Trophoblast cell (in vitro differentiated cells and primary cell): ENCODE data around the gene C5orf15.

Experiments used
- DNase-seq, 2 donors: peaks; one replicate each; pipeline ENCODE4 v3.0.0-alpha.2; 2016
- H2AFZ ChIP-seq: 2 replicates; pipeline ENCODE4 v1.6.1; 2013; ENCODE audit warnings: low read length, moderate library complexity, mild to moderate bottlenecking; ENCODE audit not compliant: insufficient read depth, poor library complexity
- H2AK5ac ChIP-seq: 2 replicates; pipeline ENCODE4 v1.6.1; 2013; ENCODE audit warnings: mild to moderate bottlenecking, low read length
- H2BK120ac ChIP-seq: 2 replicates; pipeline ENCODE4 v1.6.1; 2013; ENCODE audit warnings: low read length, mild to moderate bottlenecking, moderate library complexity; ENCODE audit not compliant: insufficient read depth, poor library complexity
- H2BK12ac ChIP-seq: 2 replicates; pipeline ENCODE4 v1.6.1; 2013; ENCODE audit warnings: mild to moderate bottlenecking, low read length, moderate library complexity
- H2BK5ac ChIP-seq: 2 replicates; pipeline ENCODE4 v1.6.1; 2013; ENCODE audit warnings: low read length, low read depth, moderate library complexity, mild to moderate bottlenecking; ENCODE audit not compliant: poor library complexity
- H3K14ac ChIP-seq: 2 replicates; pipeline ENCODE4 v1.6.1; 2013; ENCODE audit warnings: mild to moderate bottlenecking, low read length
- H3K18ac ChIP-seq: 2 replicates; pipeline ENCODE4 v1.6.1; 2013; ENCODE audit warnings: mild to moderate bottlenecking, low read length
- H3K23ac ChIP-seq: 2 replicates; pipeline ENCODE4 v1.6.1; 2013; ENCODE audit warnings: low read length
- H3K27ac ChIP-seq: 2 replicates; pipeline ENCODE4 v1.5.1; 2013; ENCODE audit warnings: low read depth, mild to moderate bottlenecking, inconsistent platforms, low read length, moderate library complexity
- H3K27me3 ChIP-seq: 2 replicates; pipeline ENCODE4 v1.6.1; 2013; ENCODE audit warnings: inconsistent platforms, mild to moderate bottlenecking, low read length, moderate library complexity; ENCODE audit not compliant: insufficient read depth
- H3K36me3 ChIP-seq, 2 experiments: 1 replicate in 1 of 2; 2 replicates in 1 of 2; pipeline ENCODE4 v1.6.1; 2013; ENCODE audit warnings: low read length in 2 of 2, mild to moderate bottlenecking in 2 of 2, moderate library complexity in 1 of 2; ENCODE audit not compliant: insufficient read depth in 2 of 2, control insufficient read depth in 1 of 2
- H3K4ac ChIP-seq: 2 replicates; pipeline ENCODE4 v1.6.1; 2013; ENCODE audit warnings: low read depth, mild to moderate bottlenecking, low read length, moderate library complexity
- H3K4me1 ChIP-seq, 2 experiments: 1 replicate in 1 of 2; 2 replicates in 1 of 2; pipeline ENCODE4 v1.6.1; 2013; ENCODE audit warnings: low read length in 2 of 2, mild to moderate bottlenecking in 2 of 2, moderate library complexity in 1 of 2; ENCODE audit not compliant: insufficient read depth in 2 of 2, control insufficient read depth in 1 of 2
- H3K4me2 ChIP-seq: 2 replicates; pipeline ENCODE4 v1.6.1; 2013; ENCODE audit warnings: inconsistent platforms, mild to moderate bottlenecking, low read length, moderate library complexity
- H3K4me3 ChIP-seq: 2 replicates; pipeline ENCODE4 v1.5.1; 2013; ENCODE audit warnings: mild to moderate bottlenecking, low read depth, low read length, inconsistent platforms
- H3K79me1 ChIP-seq: one replicate; pipeline ENCODE4 v1.6.1; 2013; ENCODE audit warnings: low read length
- H3K79me2 ChIP-seq: 2 replicates; pipeline ENCODE4 v1.6.1; 2013; ENCODE audit warnings: low read length, mild to moderate bottlenecking; ENCODE audit not compliant: control insufficient read depth, insufficient read depth, poor library complexity
- H3K9ac ChIP-seq: 2 replicates; pipeline ENCODE4 v1.6.1; 2013; ENCODE audit warnings: mild to moderate bottlenecking, low read length
- H3K9me3 ChIP-seq: 2 replicates; pipeline ENCODE4 v1.6.1; 2013; ENCODE audit warnings: low read depth, mild to moderate bottlenecking, control low read depth, inconsistent platforms, low read length; ENCODE audit not compliant: insufficient read depth
- H4K12ac ChIP-seq: 2 replicates; pipeline ENCODE4 v1.6.1; 2013; ENCODE audit warnings: low read depth, mild to moderate bottlenecking, low read length, moderate library complexity
- H4K8ac ChIP-seq: 2 replicates; pipeline ENCODE4 v1.6.1; 2013; ENCODE audit warnings: low read depth, mild to moderate bottlenecking, low read length, moderate library complexity
- H4K91ac ChIP-seq: one replicate; pipeline ENCODE4 v1.6.1; 2013; ENCODE audit warnings: low read depth, mild to moderate bottlenecking, low read length, moderate library complexity
- whole genome bisulfite sequencing: extraction: QIAGEN DNeasy Blood & Tissue Kit; methylation state at CpG from one replicate; pipeline ENCODE4 v1.1.7; 2013; ENCODE audit warnings: missing lambda C conversion rate; ENCODE audit not compliant: insufficient read length, insufficient coverage; ENCODE audit errors: extremely low coverage; 5-methylcytosine and 5-hydroxymethylcytosine counted together

Gene C5orf15

GRCh38 chr5:133966090-133966489 is 2.3 kb downstream of the C5orf15 start:
- H2BK5ac ChIP-seq, result no peak overlapping the region
- no peak for DNase-seq
- no peak overlapping the region for H3K23ac ChIP-seq
- 100% methylated on average over 2 of the region's 10 CpGs for WGBS
- H3K18ac ChIP-seq, result no peak overlapping the region
- no peak overlapping the region for H2BK12ac ChIP-seq
- no peak overlapping the region for H3K14ac ChIP-seq
- no peak overlapping the region for H3K4me2 ChIP-seq
- no peak overlapping the region for H4K8ac ChIP-seq
- no peak overlapping the region for H3K9ac ChIP-seq
- H3K9me3 ChIP-seq, result no peaks in the 10 kb centered on the region
- no peak overlapping the region for H4K91ac ChIP-seq
- H4K12ac ChIP-seq, result no peak overlapping the region
- H3K79me1 ChIP-seq, result peaks cover 7% of the 10 kb centered on the region
- peaks cover 4% of the 10 kb centered on the region for H3K79me2 ChIP-seq
- H3K4me3 ChIP-seq, result no peak overlapping the region
- no peak overlapping the region for H2AK5ac ChIP-seq
- H3K4me1 ChIP-seq, result peaks cover 3 to 5% of the 10 kb centered on the region in 2 experiments
- no peak overlapping the region for H3K4ac ChIP-seq
- H3K27me3 ChIP-seq, result no peaks in the 10 kb centered on the region
- no peak overlapping the region for H3K27ac ChIP-seq
- peaks cover 0 to 4% of the 10 kb centered on the region in 2 experiments for H3K36me3 ChIP-seq
- no peak overlapping the region for H2BK120ac ChIP-seq
- H2AFZ ChIP-seq, result no peak overlapping the region

GRCh38 chr5:133963493-133964128 is 4.8 kb downstream of the C5orf15 start:
- no peak for DNase-seq
- Histone ChIP-seq H4K91ac (no peak overlapping the region), H3K4ac (no peak overlapping the region), H2BK120ac (no peak overlapping the region), H3K79me1 (peaks cover 5% of the 10 kb centered on the region), H2AFZ (no peak overlapping the region), H3K18ac (no peak overlapping the region), H4K8ac (no peak overlapping the region), H2BK5ac (no peak overlapping the region), H2AK5ac (no peak overlapping the region), H3K36me3 (peaks cover 5 to 9% of the 10 kb centered on the region in 2 experiments), H3K4me1 (peaks cover 2 to 3% of the 10 kb centered on the region in 2 experiments), H3K27me3 (no peaks in the 10 kb centered on the region), H2BK12ac (no peak overlapping the region), H3K27ac (no peak overlapping the region), H3K4me2 (no peak overlapping the region), H3K79me2 (peaks cover 4% of the 10 kb centered on the region), H3K14ac (no peak overlapping the region), H3K23ac (no peak overlapping the region), H4K12ac (no peak overlapping the region), H3K4me3 (no peak overlapping the region), H3K9ac (no peak overlapping the region), H3K9me3 (no peaks in the 10 kb centered on the region)
- WGBS, result no CpG with 5 or more reads among the region's 2 CpGs

GRCh38 chr5:133962801-133963476 is 5.5 kb downstream of the C5orf15 start:
- no peak overlapping the region for H2BK12ac ChIP-seq
- H4K8ac ChIP-seq, result no peak overlapping the region
- H3K79me1 ChIP-seq, result no peaks in the 10 kb centered on the region
- H3K36me3 ChIP-seq, result peaks cover 6 to 11% of the 10 kb centered on the region in 2 experiments
- no peak overlapping the region for H2AFZ ChIP-seq
- H3K27me3 ChIP-seq, result no peaks in the 10 kb centered on the region
- H3K27ac ChIP-seq, result no peak overlapping the region
- H3K4ac ChIP-seq, result no peak overlapping the region
- H3K4me2 ChIP-seq, result no peak overlapping the region
- H3K18ac ChIP-seq, result no peak overlapping the region
- no peak overlapping the region for H3K23ac ChIP-seq
- H2BK5ac ChIP-seq, result no peak overlapping the region
- no peak overlapping the region for H2BK120ac ChIP-seq
- no peaks in the 10 kb centered on the region for H3K79me2 ChIP-seq
- H4K91ac ChIP-seq, result no peak overlapping the region
- DNase-seq, result peak in 1 of 2 donors; percentile 41
- 100% methylated on average over 1 of the region's 2 CpGs for WGBS
- H2AK5ac ChIP-seq, result no peak overlapping the region
- H3K4me3 ChIP-seq, result no peak overlapping the region
- H3K4me1 ChIP-seq, result peaks cover 2 to 3% of the 10 kb centered on the region in 2 experiments
- no peak overlapping the region for H4K12ac ChIP-seq
- H3K14ac ChIP-seq, result no peak overlapping the region
- no peaks in the 10 kb centered on the region for H3K9me3 ChIP-seq
- H3K9ac ChIP-seq, result no peak overlapping the region

- H3K4me2 ChIP-seq, result no peak overlapping the region
- H3K79me1 ChIP-seq, result no peaks in the 10 kb centered on the region
- no CpG with 5 or more reads among the region's 2 CpGs for WGBS
Observed at GRCh38 chr5:133962131-133962530, 6.3 kb downstream of the C5orf15 start.

More at GRCh38 chr5:133962131-133962530, 6.3 kb downstream of the C5orf15 start:
- no peaks in the 10 kb centered on the region for H3K79me2 ChIP-seq
- no peak overlapping the region for H3K4me3 ChIP-seq
- H4K91ac ChIP-seq, result no peak overlapping the region
- no peak overlapping the region for H3K27ac ChIP-seq
- no peak overlapping the region for H2BK5ac ChIP-seq
- H2AFZ ChIP-seq, result no peak overlapping the region
- no peak overlapping the region for H2BK120ac ChIP-seq
- H3K9ac ChIP-seq, result no peak overlapping the region
- H3K27me3 ChIP-seq, result no peaks in the 10 kb centered on the region
- no peak overlapping the region for H3K18ac ChIP-seq
- no peak overlapping the region for H4K12ac ChIP-seq
- H3K36me3 ChIP-seq, result peaks cover 6 to 11% of the 10 kb centered on the region in 2 experiments
- no peaks in the 10 kb centered on the region for H3K4me1 ChIP-seq
- no peak overlapping the region for H4K8ac ChIP-seq
- H3K4ac ChIP-seq, result no peak overlapping the region
- H2BK12ac ChIP-seq, result no peak overlapping the region
- H3K14ac ChIP-seq, result no peak overlapping the region
- H2AK5ac ChIP-seq, result no peak overlapping the region
- H3K23ac ChIP-seq, result no peak overlapping the region
- no peaks in the 10 kb centered on the region for H3K9me3 ChIP-seq
- no peak for DNase-seq
